ENCODE measurements around the gene SPTBN5.

SPTBN5 gene

GRCh38 chr15:41821831-41822230 is 72.0 kb downstream of the SPTBN5 start:
- no peaks in the 10 kb centered on the region for H3K4me1 ChIP-seq (ENCODE audit: insufficient read depth, low read length, poor library complexity, severe bottlenecking)
- no peaks in the 10 kb centered on the region for H3K27me3 ChIP-seq (ENCODE audit: insufficient read depth, low read length, poor library complexity, severe bottlenecking)
- no peaks in the 10 kb centered on the region for H3K79me2 ChIP-seq (ENCODE audit: insufficient read depth, low read length)
- H3F3A ChIP-seq (ENCODE audit: low read depth), result no peaks in the 10 kb centered on the region
- TF ChIP-seq CTCF (conservative IDR thresholded peaks at IDR 0.05; ENCODE audit: low read length) (no peak), EZH2phosphoT487 (IDR thresholded peaks at IDR 0.05; ENCODE audit: borderline replicate concordance) (no peak)
- no peaks in the 10 kb centered on the region for H4K20me1 ChIP-seq (ENCODE audit: insufficient read depth, low read length, poor library complexity, severe bottlenecking)
- no peak overlapping the region for H3K4me2 ChIP-seq (ENCODE audit: low read depth, low read length, poor library complexity, severe bottlenecking)
- H3K9me2 ChIP-seq (replicated peaks; ENCODE audit: low read depth, low read length), result no peaks in the 10 kb centered on the region
- peaks cover 57% of the 10 kb centered on the region; the same call in 1 of the 2 replicates for H3K36me3 ChIP-seq (ENCODE audit: insufficient read depth, low read length)
- H3K9me3 ChIP-seq (ENCODE audit: insufficient read depth, low read depth, low read length), result no peaks in the 10 kb centered on the region
- H2AFZ ChIP-seq (ENCODE audit: low read length), result no peak overlapping the region
- no peak overlapping the region for H3K9ac ChIP-seq (ENCODE audit: low read depth, low read length, poor library complexity, severe bottlenecking)
- no peak overlapping the region for H3K4me3 ChIP-seq (ENCODE audit: low read length, poor library complexity, severe bottlenecking)

DNA sequence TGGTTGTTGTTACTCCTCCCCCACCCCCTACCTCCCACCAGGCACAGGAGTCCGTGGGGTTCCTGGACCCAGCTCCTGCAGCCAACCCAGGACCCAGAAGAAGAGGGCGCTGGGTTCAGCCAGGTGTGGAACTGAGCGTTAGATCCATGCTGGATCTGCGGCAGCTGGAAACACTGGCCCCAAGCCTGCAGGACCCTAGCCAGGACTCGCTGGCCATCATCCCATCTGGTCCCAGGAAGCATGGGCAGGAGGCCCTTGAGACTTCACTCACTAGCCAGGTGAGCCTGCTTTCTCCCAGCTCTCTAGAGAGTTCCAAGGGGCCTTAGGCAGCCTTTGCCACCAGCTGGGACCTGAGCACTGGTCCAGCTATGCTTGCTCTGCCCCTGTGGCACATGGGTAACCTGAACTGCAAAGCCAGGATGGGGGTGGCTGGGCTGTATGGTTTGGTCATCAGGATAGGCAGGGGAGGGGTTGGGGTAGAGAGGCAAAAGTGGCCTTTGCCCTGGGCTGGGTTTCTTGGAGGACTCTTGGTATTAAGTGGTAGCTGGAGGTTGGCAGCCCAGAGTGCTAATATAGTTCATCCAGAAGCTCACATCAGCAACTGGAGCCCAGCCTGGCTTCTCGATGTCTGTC is 72.9 kb downstream of the SPTBN5 start:
- H3K4me2 ChIP-seq (ENCODE audit: low read depth, low read length, poor library complexity, severe bottlenecking), result no peak overlapping the region
- no peak overlapping the region for H3K9ac ChIP-seq (ENCODE audit: low read depth, low read length, poor library complexity, severe bottlenecking)
- H3K79me2 ChIP-seq (ENCODE audit: insufficient read depth, low read length), result no peaks in the 10 kb centered on the region
- TF ChIP-seq CTCF (conservative IDR thresholded peaks at IDR 0.05; ENCODE audit: low read length) (no peak), EZH2phosphoT487 (IDR thresholded peaks at IDR 0.05; ENCODE audit: borderline replicate concordance) (no peak)
- peaks cover 65% of the 10 kb centered on the region; the same call in 1 of the 2 replicates for H3K36me3 ChIP-seq (ENCODE audit: insufficient read depth, low read length)
- no peaks in the 10 kb centered on the region for H3K9me2 ChIP-seq (replicated peaks; ENCODE audit: low read depth, low read length)
- no peaks in the 10 kb centered on the region for H3K4me1 ChIP-seq (ENCODE audit: insufficient read depth, low read length, poor library complexity, severe bottlenecking)
- H4K20me1 ChIP-seq (ENCODE audit: insufficient read depth, low read length, poor library complexity, severe bottlenecking), result no peaks in the 10 kb centered on the region
- no peaks in the 10 kb centered on the region for H3K9me3 ChIP-seq (ENCODE audit: insufficient read depth, low read depth, low read length)
- H3K27me3 ChIP-seq (ENCODE audit: insufficient read depth, low read length, poor library complexity, severe bottlenecking), result no peaks in the 10 kb centered on the region
- H3K4me3 ChIP-seq (ENCODE audit: low read length, poor library complexity, severe bottlenecking), result no peak overlapping the region
- no peak overlapping the region for H2AFZ ChIP-seq (ENCODE audit: low read length)
- H3F3A ChIP-seq (ENCODE audit: low read depth), result no peaks in the 10 kb centered on the region

- peaks cover 77% of the 10 kb centered on the region; the same call in 1 of the 2 replicates for H3K36me3 ChIP-seq (ENCODE audit: insufficient read depth, low read length)
- H2AFZ ChIP-seq (ENCODE audit: low read length), result no peak overlapping the region
- H3K9me3 ChIP-seq (ENCODE audit: insufficient read depth, low read depth, low read length), result no peaks in the 10 kb centered on the region
- no peak overlapping the region for H3K4me2 ChIP-seq (ENCODE audit: low read depth, low read length, poor library complexity, severe bottlenecking)
- H3K79me2 ChIP-seq (ENCODE audit: insufficient read depth, low read length), result no peaks in the 10 kb centered on the region
- H3K27me3 ChIP-seq (ENCODE audit: insufficient read depth, low read length, poor library complexity, severe bottlenecking), result no peaks in the 10 kb centered on the region
- no peaks in the 10 kb centered on the region for H4K20me1 ChIP-seq (ENCODE audit: insufficient read depth, low read length, poor library complexity, severe bottlenecking)
- H3F3A ChIP-seq (ENCODE audit: low read depth), result no peaks in the 10 kb centered on the region
- H3K4me3 ChIP-seq (ENCODE audit: low read length, poor library complexity, severe bottlenecking), result no peak overlapping the region
- H3K9me2 ChIP-seq (replicated peaks; ENCODE audit: low read depth, low read length), result no peaks in the 10 kb centered on the region
- H3K4me1 ChIP-seq (ENCODE audit: insufficient read depth, low read length, poor library complexity, severe bottlenecking), result no peaks in the 10 kb centered on the region
- H3K9ac ChIP-seq (ENCODE audit: low read depth, low read length, poor library complexity, severe bottlenecking), result no peak overlapping the region
- TF ChIP-seq EZH2phosphoT487 (IDR thresholded peaks at IDR 0.05; ENCODE audit: borderline replicate concordance), result no peak
- no peak for TF ChIP-seq CTCF (conservative IDR thresholded peaks at IDR 0.05; ENCODE audit: low read length)
Observed at GRCh38 chr15:41819455-41820050, 74.3 kb downstream of the SPTBN5 start.

Measured in Loucy (cell line).